ENCODE results near the gene USHBP1. TPM values are rescaled to one million over a fixed set of nuclear protein-coding genes. Genes with fewer than 3 reads are reported as not detected.

Gene USHBP1
- total RNA-seq, 1 donor from 2014 or later = 0.28 TPM

- no peak overlapping the region for H3K4me3 ChIP-seq
- H3K4me2 ChIP-seq = no peak overlapping the region
- no peaks in the 10 kb centered on the region for H3K36me3 ChIP-seq
Observed at GRCh38 chr19:17259934-17260333, 4.6 kb downstream of the USHBP1 start.

GRCh38 chr19:17259118-17259780 is 5.3 kb downstream of the USHBP1 start:
- Mint-ChIP-seq H3K4me1 (peaks cover 16% of the 10 kb centered on the region), H3K36me3 (no peaks in the 10 kb centered on the region), H3K9me3 (no peaks in the 10 kb centered on the region), H3K27ac (no peak overlapping the region), H3K27me3 (ENCODE audit: insufficient read depth, low read depth) (peaks cover 10% of the 10 kb centered on the region), H3K4me3 (no peak overlapping the region)
- no peaks in the 10 kb centered on the region for H3K9me3 ChIP-seq (ENCODE audit: low read depth)
- no peaks in the 10 kb centered on the region for H3F3A ChIP-seq (ENCODE audit: low read depth)
- DNase-seq (ENCODE audit: low spot score) = no peak
- H3K79me2 ChIP-seq (ENCODE audit: low read depth) = no peaks in the 10 kb centered on the region
- H3K4me2 ChIP-seq = no peak overlapping the region
- no peak overlapping the region for H3K9ac ChIP-seq
- no peaks in the 10 kb centered on the region for H4K20me1 ChIP-seq (ENCODE audit: low read depth)
- H3K27me3 ChIP-seq = no peaks in the 10 kb centered on the region
- no peak for TF ChIP-seq EZH2 (IDR thresholded peaks at IDR 0.05)
- no peak for TF ChIP-seq EZH2phosphoT487 (IDR thresholded peaks at IDR 0.05)
- no peak for TF ChIP-seq CTCF (IDR thresholded peaks at IDR 0.05)
- H2AFZ ChIP-seq (replicated peaks) = no peak overlapping the region
- no peak overlapping the region for H3K27ac ChIP-seq
- H3K4me1 ChIP-seq = no peaks in the 10 kb centered on the region
- no peak overlapping the region for H3K4me3 ChIP-seq
- no peaks in the 10 kb centered on the region for H3K36me3 ChIP-seq

More at GRCh38 chr19:17259934-17260333, 4.6 kb downstream of the USHBP1 start:
- Histone ChIP-seq H2AFZ (replicated peaks) (no peak overlapping the region), H4K20me1 (ENCODE audit: low read depth) (no peaks in the 10 kb centered on the region), H3K79me2 (ENCODE audit: low read depth) (no peaks in the 10 kb centered on the region), H3K27ac (no peak overlapping the region), H3F3A (ENCODE audit: low read depth) (peaks cover 2% of the 10 kb centered on the region), H3K4me1 (no peaks in the 10 kb centered on the region), H3K27me3 (no peaks in the 10 kb centered on the region), H3K9ac (no peak overlapping the region), H3K9me3 (ENCODE audit: low read depth) (no peaks in the 10 kb centered on the region)
- no peak overlapping the region for H3K27ac Mint-ChIP-seq
- no peak for TF ChIP-seq EZH2 (IDR thresholded peaks at IDR 0.05)
- no peak for TF ChIP-seq CTCF (IDR thresholded peaks at IDR 0.05)
- no peak for TF ChIP-seq EZH2phosphoT487 (IDR thresholded peaks at IDR 0.05)
- H3K4me1 Mint-ChIP-seq = peaks cover 18% of the 10 kb centered on the region
- no peak overlapping the region for H3K4me3 Mint-ChIP-seq
- no peak for DNase-seq (ENCODE audit: low spot score)
- H3K9me3 Mint-ChIP-seq = no peaks in the 10 kb centered on the region
- H3K27me3 Mint-ChIP-seq (ENCODE audit: insufficient read depth, low read depth) = peaks cover 12% of the 10 kb centered on the region
- no peaks in the 10 kb centered on the region for H3K36me3 Mint-ChIP-seq

- Histone ChIP-seq H3K4me1 (no peaks in the 10 kb centered on the region), H3K27ac (no peak overlapping the region), H3K27me3 (no peaks in the 10 kb centered on the region), H3K4me3 (no peak overlapping the region), H3K4me2 (no peak overlapping the region), H4K20me1 (ENCODE audit: low read depth) (no peaks in the 10 kb centered on the region), H3K9me3 (ENCODE audit: low read depth) (no peaks in the 10 kb centered on the region), H3F3A (ENCODE audit: low read depth) (no peaks in the 10 kb centered on the region), H2AFZ (replicated peaks) (no peak overlapping the region), H3K36me3 (no peaks in the 10 kb centered on the region), H3K9ac (no peak overlapping the region), H3K79me2 (ENCODE audit: low read depth) (no peaks in the 10 kb centered on the region)
- Mint-ChIP-seq H3K4me3 (no peak overlapping the region), H3K9me3 (no peaks in the 10 kb centered on the region), H3K27ac (no peak overlapping the region), H3K36me3 (no peaks in the 10 kb centered on the region), H3K4me1 (peaks cover 9% of the 10 kb centered on the region), H3K27me3 (ENCODE audit: insufficient read depth, low read depth) (peaks cover 9% of the 10 kb centered on the region)
- no peak for DNase-seq (ENCODE audit: low spot score)
- TF ChIP-seq EZH2 (IDR thresholded peaks at IDR 0.05) = no peak
- no peak for TF ChIP-seq CTCF (IDR thresholded peaks at IDR 0.05)
- TF ChIP-seq EZH2phosphoT487 (IDR thresholded peaks at IDR 0.05) = no peak
Observed at GRCh38 chr19:17256130-17256529, 8.4 kb downstream of the USHBP1 start.
